ENCODE results near the gene DNA2.
"Not testable (repeated sequence)": the region's sequence is repeated elsewhere in the genome, so short reads cannot be mapped to it uniquely, and the experiment has no call there.

DNA2 gene, protein sequence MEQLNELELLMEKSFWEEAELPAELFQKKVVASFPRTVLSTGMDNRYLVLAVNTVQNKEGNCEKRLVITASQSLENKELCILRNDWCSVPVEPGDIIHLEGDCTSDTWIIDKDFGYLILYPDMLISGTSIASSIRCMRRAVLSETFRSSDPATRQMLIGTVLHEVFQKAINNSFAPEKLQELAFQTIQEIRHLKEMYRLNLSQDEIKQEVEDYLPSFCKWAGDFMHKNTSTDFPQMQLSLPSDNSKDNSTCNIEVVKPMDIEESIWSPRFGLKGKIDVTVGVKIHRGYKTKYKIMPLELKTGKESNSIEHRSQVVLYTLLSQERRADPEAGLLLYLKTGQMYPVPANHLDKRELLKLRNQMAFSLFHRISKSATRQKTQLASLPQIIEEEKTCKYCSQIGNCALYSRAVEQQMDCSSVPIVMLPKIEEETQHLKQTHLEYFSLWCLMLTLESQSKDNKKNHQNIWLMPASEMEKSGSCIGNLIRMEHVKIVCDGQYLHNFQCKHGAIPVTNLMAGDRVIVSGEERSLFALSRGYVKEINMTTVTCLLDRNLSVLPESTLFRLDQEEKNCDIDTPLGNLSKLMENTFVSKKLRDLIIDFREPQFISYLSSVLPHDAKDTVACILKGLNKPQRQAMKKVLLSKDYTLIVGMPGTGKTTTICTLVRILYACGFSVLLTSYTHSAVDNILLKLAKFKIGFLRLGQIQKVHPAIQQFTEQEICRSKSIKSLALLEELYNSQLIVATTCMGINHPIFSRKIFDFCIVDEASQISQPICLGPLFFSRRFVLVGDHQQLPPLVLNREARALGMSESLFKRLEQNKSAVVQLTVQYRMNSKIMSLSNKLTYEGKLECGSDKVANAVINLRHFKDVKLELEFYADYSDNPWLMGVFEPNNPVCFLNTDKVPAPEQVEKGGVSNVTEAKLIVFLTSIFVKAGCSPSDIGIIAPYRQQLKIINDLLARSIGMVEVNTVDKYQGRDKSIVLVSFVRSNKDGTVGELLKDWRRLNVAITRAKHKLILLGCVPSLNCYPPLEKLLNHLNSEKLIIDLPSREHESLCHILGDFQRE

DNA sequence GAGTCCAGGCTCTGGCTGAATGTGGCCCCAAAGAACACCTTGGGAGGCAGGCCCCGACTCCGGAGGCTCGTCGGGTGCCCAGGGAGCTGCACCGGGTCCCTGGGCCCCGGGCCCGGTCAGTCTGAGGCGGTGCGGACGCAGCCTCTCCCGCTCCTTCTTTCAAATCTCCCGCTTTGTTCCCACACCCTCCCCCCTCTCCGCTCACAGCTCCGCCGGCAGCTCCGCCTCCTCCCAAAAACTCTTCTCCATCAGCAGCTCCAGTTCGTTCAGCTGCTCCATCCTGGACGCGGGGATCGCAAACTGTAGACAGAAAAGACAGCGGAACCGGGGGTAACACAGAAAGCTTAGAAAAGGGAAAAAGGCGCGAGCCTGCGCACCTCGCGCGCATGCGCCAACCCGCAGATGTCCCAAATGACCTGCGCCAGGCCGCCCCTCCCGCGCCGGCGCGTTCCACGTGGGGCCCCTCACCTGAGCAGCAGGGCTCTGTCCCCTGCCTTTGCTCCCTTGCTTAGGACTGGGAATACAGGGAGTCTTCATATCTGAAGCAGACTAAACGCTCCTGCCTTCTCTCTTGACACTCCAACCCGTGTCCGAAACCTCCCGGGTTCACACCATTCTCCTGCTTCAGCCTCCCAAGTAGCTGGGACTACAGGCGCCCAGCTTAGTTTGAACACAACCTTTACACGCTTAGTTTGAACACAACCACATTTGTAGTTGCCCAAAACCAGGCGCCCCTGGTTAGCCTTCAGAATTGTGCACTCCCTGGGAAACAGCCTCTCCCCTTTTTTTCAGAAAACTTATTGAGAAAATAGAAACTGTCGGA, at the start of gene DNA2:
Gene DNA2 (minus strand): TSS at position 388 of the 823 bp plus-strand sequence. CDS start 109 bp downstream, at position 279.
- DNase-seq, result peak; percentile 74

DNA sequence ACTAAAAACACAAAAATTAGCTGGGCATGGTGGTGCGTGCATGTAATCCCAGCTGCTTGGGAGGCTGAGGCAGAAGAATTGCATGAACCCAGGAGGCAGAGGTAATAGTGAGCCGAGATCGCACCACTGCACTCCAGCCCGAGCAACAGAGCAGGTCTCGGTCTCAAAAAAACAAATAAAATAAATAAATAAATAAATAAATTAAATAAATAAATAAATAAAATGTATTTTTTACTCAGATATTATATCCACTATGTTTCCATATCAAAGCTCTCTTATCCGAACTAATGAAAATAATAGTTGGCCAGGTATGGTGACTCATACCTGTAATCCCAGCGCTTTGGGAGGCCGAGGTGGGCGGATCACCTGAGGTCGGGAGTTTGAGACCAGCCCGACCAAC, 46.8 kb upstream of the DNA2 start:
- not testable (repeated sequence) for DNase-seq

DNA sequence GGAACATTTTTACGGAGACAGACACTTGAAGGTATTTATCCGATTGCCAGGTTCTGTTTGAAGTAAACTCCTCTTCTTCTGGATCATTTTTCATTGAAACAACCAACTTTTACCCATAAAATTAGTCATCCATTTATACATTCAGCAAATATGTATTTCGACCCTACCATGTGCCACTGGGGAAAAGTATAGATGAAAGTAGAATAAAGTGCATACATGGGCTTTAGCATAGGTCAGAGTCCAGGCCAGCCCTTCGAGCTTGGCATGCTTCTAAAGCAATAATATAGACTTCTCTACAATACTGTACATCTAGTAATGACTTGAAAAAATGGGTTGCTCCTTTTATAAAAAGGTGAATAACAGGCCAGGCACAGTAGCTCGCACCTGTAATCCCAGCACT, 45.4 kb upstream of the DNA2 start:
- DNase-seq, result no peak

DNA sequence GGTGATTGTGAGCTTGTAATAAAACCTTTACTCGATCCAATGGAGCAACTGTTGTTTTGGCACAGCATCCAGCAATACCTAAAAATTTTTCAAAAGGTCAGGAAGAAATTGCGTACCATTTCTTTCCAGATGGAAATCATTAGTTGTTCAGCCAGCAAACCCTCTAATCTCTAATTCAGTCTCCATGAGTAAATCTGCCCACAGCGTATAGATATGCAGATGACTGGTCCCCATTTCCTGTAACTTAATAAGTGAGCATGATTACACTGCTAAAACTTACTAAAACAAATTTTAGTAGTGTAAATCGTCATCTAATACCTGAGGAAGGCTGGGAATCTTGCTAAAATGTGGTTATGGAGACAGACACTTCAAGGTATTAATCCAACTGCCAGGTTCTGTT, 45.0 kb upstream of the DNA2 start:
- DNase-seq, result no peak

DNA sequence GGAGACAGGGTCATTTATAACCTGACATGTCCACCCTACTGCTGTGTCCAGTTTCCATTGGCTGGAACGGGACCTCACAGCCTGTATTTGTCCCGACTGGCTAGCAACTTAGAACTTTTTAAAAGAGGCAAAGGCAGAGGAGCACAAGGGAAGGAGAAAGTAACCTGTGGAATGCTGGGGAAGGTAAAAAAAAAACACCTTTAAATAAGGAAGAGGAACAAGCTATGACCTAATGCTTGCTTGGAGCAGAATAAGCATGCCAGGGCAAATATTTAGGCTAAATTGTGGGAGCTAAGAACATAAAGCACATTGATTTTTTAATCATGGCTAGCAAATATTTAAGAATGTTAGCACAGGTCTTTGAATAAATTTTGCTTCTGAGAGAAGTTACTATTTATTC, 44.4 kb upstream of the DNA2 start:
- not testable (repeated sequence) for DNase-seq

DNA sequence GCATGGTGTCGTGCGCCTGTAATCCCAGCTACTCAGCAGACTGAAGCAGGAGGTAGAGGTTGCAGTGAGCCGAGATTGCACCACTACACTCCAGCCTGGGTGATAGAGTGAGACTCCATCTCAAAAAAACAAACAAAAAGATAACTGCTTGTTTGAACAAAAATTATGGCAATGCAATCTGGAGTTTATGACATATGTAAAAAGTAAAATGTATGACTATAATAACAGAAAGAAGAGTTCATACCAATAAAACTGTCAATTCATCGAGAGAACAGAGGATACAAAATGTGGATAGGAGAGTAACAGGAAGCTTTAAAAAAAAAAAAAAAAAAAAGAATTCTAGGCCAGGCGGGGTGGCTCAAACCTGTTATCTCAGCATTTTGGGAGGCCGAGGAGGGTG, 36.3 kb upstream of the DNA2 start:
- no peak for DNase-seq

DNA sequence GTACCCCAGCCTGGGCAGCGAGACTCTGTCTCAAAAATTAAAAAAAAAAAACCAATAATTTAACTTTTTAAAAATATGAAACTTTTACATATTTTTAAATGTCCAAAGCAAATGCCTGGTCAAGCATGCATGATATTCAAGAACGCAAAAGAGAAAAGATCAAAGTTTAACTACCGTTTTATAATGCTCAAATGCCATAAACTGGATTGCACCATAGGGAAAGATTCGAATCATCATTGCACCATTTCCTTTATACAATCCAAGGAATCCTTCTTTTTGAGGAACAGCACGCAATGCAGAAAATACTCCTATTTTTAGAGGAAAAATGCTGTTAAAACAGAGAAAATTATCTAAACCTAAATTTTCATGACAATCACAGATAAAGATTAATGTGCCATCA, 34.6 kb upstream of the DNA2 start:
- DNase-seq, result no peak

DNA sequence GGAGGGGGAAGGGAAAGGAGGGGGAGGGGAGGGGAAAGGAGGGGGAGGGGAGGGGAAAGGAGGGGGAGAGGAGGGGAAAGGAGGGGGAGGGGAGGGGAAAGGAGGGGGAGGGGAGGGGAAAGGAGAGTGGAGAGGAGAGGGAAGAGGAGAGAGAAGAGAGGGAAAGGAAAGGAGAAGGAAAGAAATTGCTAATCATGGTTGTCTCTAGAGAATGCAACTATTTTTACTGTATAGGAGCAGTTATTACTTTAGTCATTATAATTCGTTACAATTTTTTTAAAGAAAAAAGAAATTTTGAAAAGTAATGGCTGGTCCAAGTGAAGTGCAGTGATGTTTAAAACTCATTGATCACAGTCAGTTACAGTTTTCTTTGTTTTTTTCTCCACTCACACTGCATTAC, 31.1 kb upstream of the DNA2 start:
- no peak for DNase-seq

DNA sequence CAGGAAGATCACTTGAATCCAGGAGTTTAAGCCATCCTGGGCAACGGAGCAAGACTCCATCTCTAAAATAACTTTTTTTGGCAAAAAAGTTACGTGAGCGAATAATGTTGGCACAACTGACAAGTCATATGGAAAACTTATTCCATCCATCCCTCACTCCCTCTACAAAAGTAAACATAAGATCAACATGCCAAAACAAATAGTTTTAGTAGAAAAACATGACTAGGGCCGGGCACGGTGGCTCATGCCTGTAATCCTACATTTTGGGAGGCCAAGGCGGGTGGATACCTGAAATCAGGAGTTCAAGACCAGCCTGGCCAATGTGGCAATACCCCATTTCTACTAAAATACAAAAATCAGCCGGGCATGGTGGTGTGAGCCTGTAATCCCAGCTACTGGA, 29.9 kb upstream of the DNA2 start:
- DNase-seq, result no peak

DNA sequence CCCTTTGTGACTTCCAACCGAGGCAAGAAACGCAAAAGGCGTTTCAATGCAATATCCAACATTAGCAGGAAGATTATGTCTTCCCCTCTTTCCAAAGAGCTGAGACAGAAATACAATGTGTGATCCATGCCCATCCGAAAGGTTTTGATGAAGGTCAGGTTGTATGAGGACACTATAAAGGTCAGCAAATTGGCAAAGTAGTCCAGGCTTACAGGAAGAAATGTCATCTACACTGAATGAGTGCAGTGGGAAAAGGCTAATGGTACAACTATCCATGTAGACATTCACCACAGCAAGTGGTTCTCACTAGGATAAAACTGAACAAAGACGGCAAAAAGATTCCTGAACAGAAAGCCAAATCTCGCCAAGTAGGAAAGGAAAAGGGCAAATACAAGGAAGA, 27.8 kb upstream of the DNA2 start:
- no peak for DNase-seq

DNA sequence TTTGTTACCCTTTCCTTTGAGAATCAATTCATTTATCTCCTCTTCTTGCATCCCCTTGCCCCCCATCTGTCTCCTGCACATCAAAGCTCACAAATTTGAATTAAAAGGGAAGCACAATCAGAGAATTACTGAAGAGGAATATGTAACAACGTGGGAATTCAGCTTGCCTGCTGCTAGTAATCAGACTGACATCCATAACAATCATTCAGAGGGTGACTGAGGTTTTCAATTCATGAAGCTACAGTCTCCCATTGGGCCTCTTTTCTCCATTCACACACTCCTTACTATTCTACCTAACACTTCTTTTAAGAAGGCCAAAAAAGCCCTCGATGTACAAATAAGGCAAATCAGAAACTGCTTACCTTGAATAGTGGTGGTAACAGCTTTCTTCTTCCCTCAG, 24.3 kb upstream of the DNA2 start:
- DNase-seq, result no peak

DNA sequence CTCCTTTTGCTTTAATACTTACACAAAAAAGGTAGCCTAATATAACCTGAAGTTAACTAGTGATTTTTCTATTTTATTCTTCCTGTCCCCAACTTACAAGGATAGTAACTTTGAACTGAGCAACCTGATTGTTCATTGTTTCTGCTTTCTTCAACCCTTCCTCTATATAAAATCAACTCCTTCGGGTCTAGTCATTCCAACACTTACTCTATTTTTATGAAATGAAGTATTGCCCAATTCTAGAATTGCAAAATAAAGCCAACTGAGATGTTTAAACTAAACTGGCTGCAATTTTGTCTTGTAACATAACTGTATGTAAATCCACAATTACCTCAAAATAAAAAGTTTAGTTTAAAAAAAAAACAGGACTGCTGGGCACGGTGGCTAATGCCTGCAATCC, 20.3 kb upstream of the DNA2 start:
- DNase-seq, result no peak

DNA sequence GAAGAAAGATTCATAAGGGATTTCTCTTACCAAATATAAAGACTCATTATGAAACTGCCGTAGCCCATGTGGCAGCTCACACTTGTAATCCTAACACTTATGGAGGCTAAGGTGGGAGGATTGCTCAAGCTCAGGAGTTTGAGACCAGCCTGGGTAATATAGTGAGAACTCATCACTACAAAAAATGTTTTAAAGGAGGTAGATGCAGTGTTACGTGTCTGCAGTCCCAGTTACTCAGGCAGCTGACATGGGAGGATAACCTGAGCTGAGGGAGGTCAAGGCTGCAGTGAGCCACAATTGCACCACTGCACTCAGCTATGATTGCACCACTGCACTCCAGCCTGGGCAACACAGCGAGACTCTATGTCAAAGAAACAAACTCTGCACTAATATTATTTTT, 18.1 kb upstream of the DNA2 start:
- no peak for DNase-seq

DNA sequence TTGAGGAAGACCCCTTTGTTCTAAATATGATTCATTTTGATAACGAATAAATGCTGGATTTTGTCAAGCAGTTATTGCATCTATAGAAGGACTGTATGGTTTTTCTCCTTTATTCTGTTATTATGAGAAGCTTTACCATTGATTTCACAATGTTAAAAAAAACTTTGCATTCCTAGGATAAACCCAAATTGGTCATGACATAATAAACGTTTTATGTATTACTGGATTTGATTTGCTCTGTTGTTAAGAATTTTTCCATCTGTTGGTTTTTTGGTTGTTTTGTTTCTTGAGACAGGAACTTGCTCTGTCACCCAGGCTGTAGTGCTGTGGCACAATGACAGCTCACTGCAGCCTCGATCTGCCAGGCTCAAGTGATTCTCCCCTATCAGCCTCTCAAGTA, 2.2 kb upstream of the DNA2 start:
- DNase-seq, result no peak

DNA sequence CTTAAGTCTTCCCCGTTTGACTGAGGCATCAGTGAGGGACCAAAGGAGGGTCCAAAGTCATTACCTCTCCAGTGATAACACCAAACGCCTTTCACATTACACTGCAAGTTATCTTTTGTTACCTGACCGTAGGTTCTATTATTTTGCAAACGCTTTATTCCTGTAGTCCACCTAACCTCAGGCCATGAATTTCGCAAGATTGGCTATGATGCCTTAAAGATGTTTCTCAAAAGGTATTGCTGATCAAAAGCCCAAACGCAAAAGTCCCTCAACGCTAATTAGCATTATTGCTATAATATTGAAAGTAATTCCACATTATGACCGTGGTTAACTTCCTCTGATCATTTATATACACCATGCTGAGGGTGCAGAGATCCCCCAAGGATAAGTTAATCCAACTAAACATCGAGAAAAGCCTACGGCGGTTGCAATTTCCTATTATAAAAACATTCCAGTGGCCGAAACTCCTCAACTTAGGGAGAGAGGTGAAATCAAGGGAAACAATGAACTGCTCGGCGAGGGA, 649 bp downstream of the DNA2 start:
- no peak for DNase-seq

DNA sequence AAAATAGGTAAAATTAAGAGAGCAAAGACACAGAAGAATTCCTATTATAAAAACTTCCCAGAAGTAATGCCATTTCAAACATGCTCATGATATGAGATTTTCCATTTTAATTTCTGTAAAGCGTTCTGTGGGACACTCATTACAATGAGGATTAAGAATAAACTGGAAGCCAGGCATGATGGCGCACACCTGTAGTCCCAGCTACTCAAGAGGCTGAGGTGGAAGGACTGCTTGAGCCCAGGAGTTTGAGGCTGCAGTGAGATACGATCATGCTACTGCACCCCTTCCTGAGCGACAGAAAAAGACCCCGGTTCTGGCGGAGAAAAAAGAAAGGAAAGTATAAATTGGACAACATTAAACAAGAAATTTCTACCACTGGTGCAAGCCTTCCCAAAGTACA, 1.5 kb downstream of the DNA2 start:
- DNase-seq, result no peak

DNA sequence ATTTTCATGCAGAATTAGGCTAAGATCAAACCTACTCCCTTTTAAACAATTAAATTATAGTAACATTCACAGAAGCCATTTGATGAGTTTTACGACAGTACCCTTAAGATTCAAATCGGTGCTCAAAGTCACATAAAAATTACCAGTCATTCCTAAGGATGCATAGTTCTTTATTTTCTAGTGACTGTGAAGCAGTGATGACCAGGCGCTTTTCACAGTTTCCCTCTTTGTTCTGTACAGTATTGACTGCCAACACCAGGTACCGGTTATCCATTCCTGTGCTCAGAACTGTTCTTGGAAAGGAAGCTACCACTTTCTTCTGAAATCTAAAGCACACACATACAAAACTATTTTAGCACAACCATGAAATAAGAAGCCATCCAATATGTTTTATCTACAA, 1.9 kb downstream of the DNA2 start:
- no peak for DNase-seq

DNA sequence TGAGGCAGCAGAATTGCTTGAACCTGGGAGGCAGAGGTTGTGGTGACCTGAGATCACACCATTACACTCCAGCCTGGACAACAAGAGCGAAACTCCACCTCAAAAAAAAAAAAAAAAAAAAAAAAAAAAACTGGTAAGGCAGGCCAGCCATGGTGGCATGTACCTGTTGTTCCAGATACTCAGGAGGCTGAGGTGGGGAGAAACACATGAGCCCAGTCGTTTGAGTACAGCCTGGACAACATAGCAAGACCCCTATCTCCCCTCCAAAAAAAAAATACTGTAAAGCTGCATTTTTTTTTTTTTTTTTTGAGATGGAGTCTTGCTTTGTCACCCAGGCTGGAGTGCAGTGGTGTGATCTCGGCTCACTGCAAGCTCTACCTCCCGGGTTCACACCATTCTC, 7.0 kb downstream of the DNA2 start:
- not testable (repeated sequence) for DNase-seq

DNA sequence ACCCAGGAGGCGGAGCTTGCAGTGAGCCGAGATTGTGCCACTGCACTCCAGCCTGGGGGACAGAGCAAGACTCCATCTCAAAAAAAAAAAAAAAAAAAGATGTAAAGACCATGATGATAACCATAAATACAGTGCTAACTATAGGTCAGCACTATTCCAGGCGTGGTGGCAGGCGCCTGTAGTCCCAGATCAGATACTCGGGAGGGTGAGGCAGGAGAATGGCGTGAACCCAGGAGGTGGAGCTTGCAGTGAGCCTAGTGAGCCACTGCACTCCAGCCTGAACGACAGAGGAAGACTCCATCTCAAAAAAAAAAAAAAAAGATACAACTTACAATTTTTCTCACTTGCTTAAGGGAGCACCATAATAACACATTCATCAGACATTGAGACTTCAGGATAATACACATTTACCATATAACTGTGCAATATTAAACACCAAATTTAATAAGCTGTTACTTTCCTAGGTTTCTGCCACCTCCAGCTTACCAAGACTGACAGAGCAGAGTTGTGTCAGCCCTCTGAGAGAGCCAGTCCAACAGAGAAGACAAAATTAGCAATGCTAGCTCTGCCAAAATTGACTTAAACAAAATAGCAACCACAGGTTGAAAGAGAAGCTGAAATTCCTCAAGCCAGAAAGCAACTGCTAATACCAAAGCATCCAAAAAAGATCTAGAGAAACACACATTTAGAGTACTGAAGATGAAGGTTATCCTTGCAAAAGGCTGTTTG, 8.2 kb downstream of the DNA2 start:
- no peak for DNase-seq

DNA sequence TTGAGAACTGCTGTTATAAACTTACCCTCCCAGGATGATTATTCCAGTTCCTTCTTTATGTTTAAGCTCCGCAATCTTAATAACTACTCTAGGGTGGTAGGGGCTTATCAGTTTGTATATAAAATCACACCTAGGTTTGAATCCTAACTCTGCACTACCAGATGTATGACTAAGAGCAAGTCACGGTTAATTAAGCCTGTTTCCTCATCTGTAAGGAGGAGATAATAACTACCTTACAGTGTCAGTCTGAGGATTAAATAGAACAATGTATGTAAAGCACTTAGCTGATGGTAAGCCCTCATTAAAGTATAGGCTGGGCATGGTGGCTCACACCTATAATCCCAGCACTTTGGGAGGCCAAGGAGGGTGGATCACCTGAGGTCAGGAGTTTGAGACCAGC, 9.2 kb downstream of the DNA2 start:
- DNase-seq, result no peak

DNA sequence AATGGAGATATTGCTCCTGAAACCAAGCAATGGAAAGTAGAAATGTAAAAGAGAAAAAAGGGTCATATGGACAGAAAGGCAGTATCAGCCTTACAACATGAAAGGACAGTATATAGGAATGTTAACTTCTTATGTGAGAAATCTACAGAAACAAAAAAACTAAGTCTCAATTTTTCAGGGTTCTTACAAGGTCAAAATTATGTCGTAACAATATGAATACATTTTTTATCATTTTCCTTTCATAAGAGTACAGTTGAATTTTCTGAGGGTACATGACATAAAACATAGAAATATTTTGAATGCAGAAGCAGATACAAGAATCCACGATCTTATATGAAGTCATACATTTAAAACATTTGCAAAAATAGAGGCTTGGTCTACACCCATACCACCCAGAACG, 10.7 kb downstream of the DNA2 start:
- no peak for DNase-seq

DNA sequence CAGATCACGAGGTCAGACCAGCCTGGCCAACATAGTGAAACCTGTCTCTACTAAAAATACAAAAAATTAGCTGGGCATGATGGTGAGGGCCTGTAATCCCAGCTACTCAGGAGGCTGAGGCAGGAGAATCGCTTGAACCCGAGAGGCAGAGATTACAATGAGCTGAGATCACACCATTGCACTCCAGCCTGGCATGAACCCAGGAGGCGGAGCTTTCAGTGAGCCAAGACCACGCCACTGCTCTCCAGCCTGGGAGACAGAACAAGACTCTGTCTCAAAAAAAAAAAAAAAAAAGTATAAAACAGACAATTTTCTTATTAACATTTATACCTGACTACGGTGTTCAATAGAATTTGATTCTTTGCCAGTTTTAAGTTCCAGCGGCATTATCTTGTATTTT, 22.1 kb downstream of the DNA2 start:
- not testable (repeated sequence) for DNase-seq

Measured in CD4-positive, alpha-beta T cell treated with Interleukin-21 for 1 hour (primary cell).